Osteocyte (in vitro differentiated cells): Measurements from ENCODE around the gene DTWD1. TPM values are rescaled to one million over a fixed set of nuclear protein-coding genes. Genes with fewer than 3 reads are reported as not detected.

ENCODE experiments used
- DNase-seq: peaks from one replicate; pipeline ENCODE4 v3.0.0; 2021; ENCODE audit warnings: mixed read lengths; ENCODE audit not compliant: unreplicated experiment; ENCODE audit errors: extremely low spot score
- H3K27ac Mint-ChIP-seq: one replicate; pipeline ENCODE4 v1.8.0; 2021; ENCODE audit warnings: mild to moderate bottlenecking, mixed read lengths; ENCODE audit not compliant: unreplicated experiment
- H3K27me3 Mint-ChIP-seq: one replicate; pipeline ENCODE4 v1.8.0; 2021; ENCODE audit warnings: mixed read lengths; ENCODE audit not compliant: unreplicated experiment
- H3K36me3 Mint-ChIP-seq: one replicate; pipeline ENCODE4 v1.8.0; 2021; ENCODE audit warnings: mixed read lengths; ENCODE audit not compliant: unreplicated experiment
- H3K4me1 Mint-ChIP-seq: one replicate; pipeline ENCODE4 v1.8.0; 2021; ENCODE audit warnings: mixed read lengths; ENCODE audit not compliant: unreplicated experiment
- H3K4me3 Mint-ChIP-seq: one replicate; pipeline ENCODE4 v1.8.0; 2021; ENCODE audit warnings: mild to moderate bottlenecking, moderate library complexity, mixed read lengths; ENCODE audit not compliant: unreplicated experiment
- H3K9me3 Mint-ChIP-seq: one replicate; pipeline ENCODE4 v1.8.0; 2021; ENCODE audit warnings: mixed read lengths; ENCODE audit not compliant: unreplicated experiment
- total RNA-seq: library from RNA; stranded (reverse); gene quantifications from 2 replicates; pipeline ENCODE4 v1.2.1, GENCODE V29; 2021
- TF ChIP-seq, protein P1 (sequence below): fragments of 200-600 bp; sonication (generic); IDR thresholded peaks from 2 replicates; pipeline ENCODE4 v1.5.0; 2021; ENCODE audit warnings: antibody characterized with exemption, mild to moderate bottlenecking, moderate library complexity

Gene DTWD1
- total RNA-seq, 1 donor from 2014 or later: 19.2 TPM

DNA sequence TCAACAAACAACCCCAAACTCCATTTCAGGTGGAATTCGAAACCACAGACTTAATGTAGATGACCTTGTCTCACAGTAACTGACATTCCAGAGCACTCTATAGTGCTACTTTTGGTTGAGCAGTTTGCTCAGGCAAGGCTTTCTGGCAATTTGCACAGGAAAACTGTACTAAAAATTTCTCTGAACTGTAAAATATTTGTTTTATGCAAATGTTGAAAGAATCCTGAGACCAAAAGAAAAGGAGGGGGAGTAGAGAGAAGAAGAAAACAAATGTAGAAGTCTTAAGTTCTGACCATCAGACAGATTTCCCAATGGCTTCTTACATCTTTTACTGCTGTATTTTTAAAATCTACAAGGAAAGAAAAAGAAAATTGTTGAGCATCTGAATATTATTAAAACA lies 53.5 kb downstream of the DTWD1 start:
- no peaks in the 10 kb centered on the region for H3K36me3 Mint-ChIP-seq
- H3K4me1 Mint-ChIP-seq: peaks cover 18% of the 10 kb centered on the region
- H3K27ac Mint-ChIP-seq: peak overlapping the region; percentile 12
- peaks cover 5% of the 10 kb centered on the region for H3K27me3 Mint-ChIP-seq
- TF ChIP-seq, protein P1, sequence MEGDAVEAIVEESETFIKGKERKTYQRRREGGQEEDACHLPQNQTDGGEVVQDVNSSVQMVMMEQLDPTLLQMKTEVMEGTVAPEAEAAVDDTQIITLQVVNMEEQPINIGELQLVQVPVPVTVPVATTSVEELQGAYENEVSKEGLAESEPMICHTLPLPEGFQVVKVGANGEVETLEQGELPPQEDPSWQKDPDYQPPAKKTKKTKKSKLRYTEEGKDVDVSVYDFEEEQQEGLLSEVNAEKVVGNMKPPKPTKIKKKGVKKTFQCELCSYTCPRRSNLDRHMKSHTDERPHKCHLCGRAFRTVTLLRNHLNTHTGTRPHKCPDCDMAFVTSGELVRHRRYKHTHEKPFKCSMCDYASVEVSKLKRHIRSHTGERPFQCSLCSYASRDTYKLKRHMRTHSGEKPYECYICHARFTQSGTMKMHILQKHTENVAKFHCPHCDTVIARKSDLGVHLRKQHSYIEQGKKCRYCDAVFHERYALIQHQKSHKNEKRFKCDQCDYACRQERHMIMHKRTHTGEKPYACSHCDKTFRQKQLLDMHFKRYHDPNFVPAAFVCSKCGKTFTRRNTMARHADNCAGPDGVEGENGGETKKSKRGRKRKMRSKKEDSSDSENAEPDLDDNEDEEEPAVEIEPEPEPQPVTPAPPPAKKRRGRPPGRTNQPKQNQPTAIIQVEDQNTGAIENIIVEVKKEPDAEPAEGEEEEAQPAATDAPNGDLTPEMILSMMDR: no peak
- H3K4me3 Mint-ChIP-seq: no peak overlapping the region
- peaks cover 6% of the 10 kb centered on the region for H3K9me3 Mint-ChIP-seq
- DNase-seq: no peak

DNA sequence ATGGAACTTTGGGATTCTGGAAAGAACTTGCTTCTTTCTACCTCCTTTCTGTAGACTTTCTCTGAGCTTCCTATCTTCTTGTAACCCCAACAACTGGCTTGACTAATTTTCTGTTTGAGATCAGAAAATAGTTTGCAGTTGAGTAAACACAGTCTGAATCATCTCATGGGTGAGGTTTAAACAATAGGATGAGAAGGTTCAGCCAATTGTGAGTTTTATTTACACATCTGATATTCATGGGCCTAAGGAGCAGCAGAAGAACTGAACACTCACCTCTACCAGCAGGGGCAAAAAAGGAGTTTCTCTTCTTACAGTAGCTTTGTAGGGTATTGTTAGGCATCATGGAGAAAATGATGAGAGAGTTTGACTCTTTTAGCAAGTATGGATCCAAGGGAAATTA lies 54.2 kb downstream of the DTWD1 start:
- Mint-ChIP-seq H3K27me3 (peaks cover 5% of the 10 kb centered on the region), H3K4me1 (peaks cover 18% of the 10 kb centered on the region), H3K9me3 (peaks cover 6% of the 10 kb centered on the region), H3K4me3 (no peak overlapping the region), H3K27ac (peak overlapping the region; percentile 12), H3K36me3 (no peaks in the 10 kb centered on the region)
- DNase-seq: no peak
- TF ChIP-seq, protein P1: no peak

DNA sequence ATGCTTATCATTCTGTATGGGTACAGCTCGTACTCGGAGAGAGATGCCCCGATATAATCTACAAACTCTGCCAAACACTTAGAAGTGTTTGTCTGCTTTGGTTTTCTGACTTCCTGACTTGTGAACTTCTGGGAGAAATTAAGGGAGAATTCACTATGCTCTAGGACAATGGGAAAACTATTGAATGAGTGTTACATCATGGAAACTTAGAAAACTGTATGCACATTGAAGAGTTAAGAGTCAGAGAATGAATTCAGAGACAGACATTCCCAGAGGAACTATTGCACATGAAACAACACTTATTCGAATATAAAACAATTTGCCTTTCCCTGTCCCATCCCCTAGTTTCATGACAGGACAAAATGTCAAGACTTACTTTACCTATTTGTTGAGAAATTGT lies 57.8 kb downstream of the DTWD1 start:
- H3K4me1 Mint-ChIP-seq: peaks cover 18% of the 10 kb centered on the region
- H3K9me3 Mint-ChIP-seq: peaks cover 6% of the 10 kb centered on the region
- TF ChIP-seq, protein P1: no peak
- no peaks in the 10 kb centered on the region for H3K36me3 Mint-ChIP-seq
- no peak overlapping the region for H3K4me3 Mint-ChIP-seq
- peaks cover 19% of the 10 kb centered on the region for H3K27me3 Mint-ChIP-seq
- DNase-seq: no peak
- no peak overlapping the region for H3K27ac Mint-ChIP-seq

DNA sequence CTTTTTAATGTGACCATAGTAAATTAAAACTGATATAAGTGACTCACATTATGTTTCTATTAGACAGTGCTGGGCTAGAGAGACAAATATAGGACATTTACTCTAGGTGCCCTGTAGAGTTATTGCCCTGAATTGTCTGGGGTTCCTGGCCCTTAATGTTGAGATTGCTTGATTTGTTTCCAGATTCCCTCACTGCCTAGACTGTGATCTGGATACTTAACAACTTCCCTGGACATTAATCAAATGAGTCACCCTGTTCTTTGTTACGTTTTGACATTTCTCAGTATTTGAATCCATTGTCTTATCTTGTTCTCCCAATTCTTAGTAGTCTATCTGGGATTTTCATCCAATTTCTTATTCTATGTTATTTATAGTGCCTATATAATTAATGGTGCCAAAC lies 65.8 kb downstream of the DTWD1 start:
- Mint-ChIP-seq H3K4me3 (no peak overlapping the region), H3K36me3 (no peaks in the 10 kb centered on the region), H3K27ac (no peak overlapping the region), H3K9me3 (no peaks in the 10 kb centered on the region), H3K27me3 (peaks cover 7% of the 10 kb centered on the region), H3K4me1 (no peaks in the 10 kb centered on the region)
- TF ChIP-seq, protein P1: no peak
- DNase-seq: no peak

DNA sequence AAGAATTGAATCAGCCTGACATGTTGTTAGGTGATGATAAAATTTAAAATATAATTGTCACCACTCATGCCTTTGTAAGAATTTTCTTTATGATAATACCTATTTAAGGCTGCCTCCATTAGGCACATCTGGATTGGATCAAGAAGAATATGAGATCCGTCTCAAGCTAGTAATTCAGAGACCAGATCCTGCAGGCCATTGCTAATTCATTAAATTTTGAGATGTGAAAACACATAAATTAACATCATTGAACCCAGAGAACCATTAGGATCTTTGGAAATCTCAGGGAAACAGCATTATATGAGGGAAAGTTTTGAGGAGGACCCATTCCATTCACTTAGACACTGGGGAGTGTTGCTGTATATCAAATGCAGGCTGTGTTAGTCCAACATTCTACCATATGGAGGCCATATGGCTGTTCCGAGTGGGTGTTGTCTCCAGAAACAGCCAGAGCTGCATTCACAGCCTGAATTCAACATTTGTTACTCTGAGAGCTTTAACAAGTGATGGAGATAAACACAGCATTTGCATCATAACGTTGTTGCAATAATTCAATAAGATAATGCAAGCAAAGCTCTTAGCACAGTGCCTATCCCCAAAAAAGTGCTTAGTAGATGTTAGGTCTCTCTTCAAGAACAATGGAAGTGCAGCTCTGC lies 67.4 kb downstream of the DTWD1 start:
- TF ChIP-seq, protein P1: no peak
- DNase-seq: no peak

More for the DNA sequence above, 67.4 kb downstream of the DTWD1 start:
- H3K27ac Mint-ChIP-seq: no peak overlapping the region
- peaks cover 8% of the 10 kb centered on the region for H3K4me1 Mint-ChIP-seq
- no peaks in the 10 kb centered on the region for H3K36me3 Mint-ChIP-seq
- H3K27me3 Mint-ChIP-seq: no peaks in the 10 kb centered on the region
- H3K4me3 Mint-ChIP-seq: no peak overlapping the region
- no peaks in the 10 kb centered on the region for H3K9me3 Mint-ChIP-seq
